WTC11 (cell line): ENCODE data around the gene DPY19L3.

Experiments used
- AFF4 ChIP-seq: sonication (generic); formaldehyde crosslinking; IDR thresholded peaks from 2 replicates; pipeline ENCODE4 v1.8.1; 2023; ENCODE audit warnings: mild to moderate bottlenecking, missing genetic modification reagents, borderline replicate concordance
- ATF3 ChIP-seq: sonication (generic); formaldehyde crosslinking; conservative IDR thresholded peaks from 2 replicates; pipeline ENCODE4 v1.8.1; 2022; ENCODE audit warnings: mild to moderate bottlenecking, missing genetic modification reagents
- CTCF ChIP-seq: fragments of 200-600 bp; IDR thresholded peaks from 2 replicates; pipeline ENCODE4 v1.8.0; 2022; ENCODE audit warnings: antibody characterized with exemption
- ETV6 ChIP-seq: sonication (generic); formaldehyde crosslinking; IDR thresholded peaks from 2 replicates; pipeline ENCODE4 v1.8.1; 2022; ENCODE audit warnings: mild to moderate bottlenecking, missing genetic modification reagents
- MAX ChIP-seq: sonication (generic); formaldehyde crosslinking; IDR thresholded peaks from 2 replicates; pipeline ENCODE4 v1.8.0; 2022; ENCODE audit warnings: mild to moderate bottlenecking, missing genetic modification reagents
- NR3C1 ChIP-seq: sonication (generic); formaldehyde crosslinking; conservative IDR thresholded peaks from 2 replicates; pipeline ENCODE4 v1.8.1; 2023; ENCODE audit warnings: low read depth, mild to moderate bottlenecking, missing genetic modification reagents
- STAT6 ChIP-seq: sonication (generic); formaldehyde crosslinking; conservative IDR thresholded peaks from 2 replicates; pipeline ENCODE4 v1.8.1; 2023; ENCODE audit warnings: mild to moderate bottlenecking, low read depth, missing genetic modification reagents, moderate library complexity
- TCF7 ChIP-seq: sonication (generic); formaldehyde crosslinking; IDR thresholded peaks from 2 replicates; pipeline ENCODE4 v1.8.0; 2022; ENCODE audit warnings: mild to moderate bottlenecking, low read depth, missing genetic modification reagents, moderate library complexity

DNA sequence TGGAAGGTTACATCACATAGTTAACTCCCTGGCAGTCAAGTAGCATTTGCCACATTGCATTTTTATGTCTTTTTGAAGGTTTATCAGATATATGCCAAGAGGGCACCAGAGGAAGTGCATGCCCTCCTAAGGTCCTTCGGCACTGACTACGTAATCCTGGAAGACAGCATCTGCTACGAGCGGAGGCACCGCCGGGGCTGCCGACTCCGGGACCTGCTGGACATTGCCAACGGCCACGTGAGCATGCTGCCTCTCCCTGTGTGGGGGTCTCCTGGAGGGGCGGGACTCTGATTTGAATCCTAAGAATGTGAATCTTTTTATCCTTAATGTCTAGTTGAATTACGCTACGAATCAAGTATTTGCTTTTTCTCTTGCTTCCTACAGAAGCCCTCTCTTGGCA lies 74.8 kb downstream of the DPY19L3 start:
- TF ChIP-seq MAX (CRISPR knock-in tag) (no peak), ATF3 (CRISPR knock-in tag) (no peak), STAT6 (CRISPR knock-in tag) (no peak), CTCF (no peak), NR3C1 (CRISPR knock-in tag) (no peak), AFF4 (CRISPR knock-in tag) (no peak), TCF7 (CRISPR knock-in tag) (no peak), ETV6 (CRISPR knock-in tag) (no peak)
